GM10248 (cell line): Measurements from ENCODE around the gene MSI2.

Source experiments
- CTCF ChIA-PET: fragments of 300-600 bp; sonication (Branson Sonifier 250); formaldehyde crosslinking; extraction: SDS; loops from one replicate; lab custom pipeline; 2021; ENCODE audit warnings: antibody characterized with exemption; lab: Yijun Ruan, JAX
- POLR2A ChIA-PET: fragments of 350-650 bp; sonication (Branson Sonifier 250); formaldehyde crosslinking; extraction: SDS; loops from one replicate; lab custom pipeline; 2020; ENCODE audit warnings: antibody characterized with exemption; lab: Yijun Ruan, JAX
- DNase-seq: peaks from one replicate; pipeline ENCODE4 v3.0.0; 2012; ENCODE audit errors: extremely low spot score
- TF ChIP-seq, protein P1 (sequence below): IDR thresholded peaks from 2 replicates; pipeline ENCODE4 v1.5.1; 2012; ENCODE audit warnings: mild to moderate bottlenecking, low read depth; ENCODE audit errors: extremely low read depth, missing control alignments, control extremely low read depth

The MSI2 gene

DNA sequence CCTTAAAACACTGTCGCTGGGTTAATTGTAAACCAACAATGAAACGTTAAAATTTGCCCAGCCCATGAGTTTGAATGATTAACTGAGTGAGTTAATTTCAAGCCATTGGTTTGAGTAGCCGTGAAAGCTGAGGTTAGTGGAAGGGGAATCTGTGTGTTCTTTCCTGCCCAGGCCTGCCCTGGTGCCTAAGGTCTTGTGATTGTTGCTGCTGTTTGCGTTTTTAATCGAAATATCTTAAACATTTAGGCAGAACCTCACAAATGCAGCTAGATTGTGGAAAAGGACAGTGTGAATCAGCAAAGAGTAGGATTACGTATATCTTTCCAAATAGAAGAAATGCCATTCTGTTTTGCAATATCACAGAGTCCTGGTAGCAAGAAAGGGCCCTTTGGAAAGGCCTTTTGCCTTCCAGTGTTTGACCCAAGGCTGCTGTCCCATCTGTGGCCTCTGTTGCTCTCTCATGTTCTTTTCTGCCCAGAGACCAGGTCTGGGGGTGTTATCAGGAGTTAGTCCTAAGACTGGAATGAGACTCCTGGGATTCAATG, 113.8 kb downstream of the MSI2 start:
- TF ChIP-seq, protein P1, sequence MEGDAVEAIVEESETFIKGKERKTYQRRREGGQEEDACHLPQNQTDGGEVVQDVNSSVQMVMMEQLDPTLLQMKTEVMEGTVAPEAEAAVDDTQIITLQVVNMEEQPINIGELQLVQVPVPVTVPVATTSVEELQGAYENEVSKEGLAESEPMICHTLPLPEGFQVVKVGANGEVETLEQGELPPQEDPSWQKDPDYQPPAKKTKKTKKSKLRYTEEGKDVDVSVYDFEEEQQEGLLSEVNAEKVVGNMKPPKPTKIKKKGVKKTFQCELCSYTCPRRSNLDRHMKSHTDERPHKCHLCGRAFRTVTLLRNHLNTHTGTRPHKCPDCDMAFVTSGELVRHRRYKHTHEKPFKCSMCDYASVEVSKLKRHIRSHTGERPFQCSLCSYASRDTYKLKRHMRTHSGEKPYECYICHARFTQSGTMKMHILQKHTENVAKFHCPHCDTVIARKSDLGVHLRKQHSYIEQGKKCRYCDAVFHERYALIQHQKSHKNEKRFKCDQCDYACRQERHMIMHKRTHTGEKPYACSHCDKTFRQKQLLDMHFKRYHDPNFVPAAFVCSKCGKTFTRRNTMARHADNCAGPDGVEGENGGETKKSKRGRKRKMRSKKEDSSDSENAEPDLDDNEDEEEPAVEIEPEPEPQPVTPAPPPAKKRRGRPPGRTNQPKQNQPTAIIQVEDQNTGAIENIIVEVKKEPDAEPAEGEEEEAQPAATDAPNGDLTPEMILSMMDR: no peak
- ChIA-PET POLR2A (no interaction called here), CTCF (interaction anchor here (1.2 to 1.8 kb wide), 2 partner anchors 127 to 302 kb away, joined by 3 to 5 read pairs; no protein-coding TSS in a partner anchor)
- no peak for DNase-seq

DNA sequence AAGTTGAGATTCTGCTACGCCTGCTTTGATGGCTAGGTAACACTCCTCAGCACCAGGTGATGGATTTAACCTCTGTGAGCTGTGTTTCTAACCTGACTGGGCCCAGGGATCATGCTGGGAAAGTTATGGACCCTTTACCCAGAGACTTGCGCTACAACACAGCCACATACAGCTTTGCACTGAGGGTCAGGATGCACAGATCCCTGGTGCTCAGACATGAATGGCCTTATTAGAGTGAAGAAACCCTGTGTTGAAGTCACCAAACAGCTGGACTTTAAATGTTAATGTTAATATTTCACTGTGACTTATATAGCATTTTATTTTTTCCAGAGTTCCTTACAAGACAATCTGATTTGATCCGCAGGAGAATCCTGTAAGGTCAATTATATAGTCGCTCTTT, 114.3 kb downstream of the MSI2 start:
- POLR2A ChIA-PET: no interaction called here
- TF ChIP-seq, protein P1: no peak
- DNase-seq: no peak
- CTCF ChIA-PET: interaction anchor here (1.2 kb wide), 1 partner anchor 301 kb away, joined by 3 read pairs; no protein-coding TSS in a partner anchor

DNA sequence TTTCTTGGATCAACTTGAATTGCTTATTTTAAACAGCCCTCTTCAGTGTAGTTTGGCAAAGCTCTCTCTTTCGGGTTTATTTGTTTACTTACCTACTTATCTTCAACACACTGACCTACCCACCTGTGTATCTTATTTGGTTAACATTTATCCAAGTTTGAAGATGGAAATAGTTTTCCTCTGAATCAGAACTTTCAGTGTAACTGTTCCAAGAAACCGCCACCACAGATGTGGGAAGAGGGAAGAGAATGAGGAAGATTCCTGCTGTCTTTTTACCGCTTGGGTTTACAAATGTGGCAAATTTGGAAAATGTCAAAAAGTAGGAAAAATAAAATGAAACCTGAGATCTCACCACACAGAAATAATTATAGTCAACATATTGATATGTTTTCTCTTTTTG, 115.8 kb downstream of the MSI2 start:
- ChIA-PET CTCF (no interaction called here), POLR2A (no interaction called here)
- DNase-seq: no peak
- TF ChIP-seq, protein P1: no peak

DNA sequence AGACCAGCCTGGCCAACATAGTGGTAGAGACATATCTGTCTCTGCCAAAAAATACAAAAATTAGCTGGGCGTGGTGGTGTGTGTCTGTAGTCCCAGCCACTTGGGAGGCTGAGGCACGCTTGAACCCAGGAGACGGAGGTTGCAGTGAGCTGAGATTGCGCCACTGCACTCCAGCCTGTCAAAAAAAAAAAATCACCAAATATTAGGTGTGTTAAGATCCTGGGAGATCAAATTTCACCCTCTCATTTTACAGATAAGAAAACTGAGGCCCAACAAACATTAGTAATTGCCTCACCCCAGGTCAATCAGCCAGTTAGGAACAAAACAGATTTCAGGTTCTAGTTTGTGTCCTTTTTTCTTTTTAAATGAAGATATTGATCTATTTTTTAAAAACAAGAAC, 116.7 kb downstream of the MSI2 start:
- ChIA-PET CTCF (interaction anchor here (1.0 kb wide), 1 partner anchor 18 kb away, joined by 3 read pairs; no protein-coding TSS in a partner anchor), POLR2A (no interaction called here)
- DNase-seq: no peak
- TF ChIP-seq, protein P1: no peak

DNA sequence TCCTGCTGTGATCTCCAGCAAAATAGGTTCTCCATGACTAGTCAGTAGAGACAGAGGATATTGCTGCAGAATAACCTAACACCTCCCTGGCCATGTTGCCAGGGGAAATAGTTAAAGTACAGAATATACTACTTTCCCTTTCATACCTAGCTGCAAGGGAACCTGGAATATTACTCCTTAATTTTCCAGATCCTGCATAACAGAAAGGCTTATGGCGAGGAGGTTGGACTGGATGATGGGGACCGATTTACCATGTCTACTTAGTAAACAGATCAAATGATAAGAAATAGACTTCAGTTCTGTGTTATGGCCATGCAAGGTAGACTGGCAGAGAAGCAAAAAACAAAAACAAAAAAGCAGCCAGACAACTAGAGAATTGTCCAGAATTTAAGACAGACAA, 117.4 kb downstream of the MSI2 start:
- DNase-seq: no peak
- POLR2A ChIA-PET: no interaction called here
- TF ChIP-seq, protein P1: no peak
- CTCF ChIA-PET: interaction anchor here (1.0 to 1.2 kb wide), 2 partner anchors 19 to 67 kb away, joined by 3 read pairs; no protein-coding TSS in a partner anchor

DNA sequence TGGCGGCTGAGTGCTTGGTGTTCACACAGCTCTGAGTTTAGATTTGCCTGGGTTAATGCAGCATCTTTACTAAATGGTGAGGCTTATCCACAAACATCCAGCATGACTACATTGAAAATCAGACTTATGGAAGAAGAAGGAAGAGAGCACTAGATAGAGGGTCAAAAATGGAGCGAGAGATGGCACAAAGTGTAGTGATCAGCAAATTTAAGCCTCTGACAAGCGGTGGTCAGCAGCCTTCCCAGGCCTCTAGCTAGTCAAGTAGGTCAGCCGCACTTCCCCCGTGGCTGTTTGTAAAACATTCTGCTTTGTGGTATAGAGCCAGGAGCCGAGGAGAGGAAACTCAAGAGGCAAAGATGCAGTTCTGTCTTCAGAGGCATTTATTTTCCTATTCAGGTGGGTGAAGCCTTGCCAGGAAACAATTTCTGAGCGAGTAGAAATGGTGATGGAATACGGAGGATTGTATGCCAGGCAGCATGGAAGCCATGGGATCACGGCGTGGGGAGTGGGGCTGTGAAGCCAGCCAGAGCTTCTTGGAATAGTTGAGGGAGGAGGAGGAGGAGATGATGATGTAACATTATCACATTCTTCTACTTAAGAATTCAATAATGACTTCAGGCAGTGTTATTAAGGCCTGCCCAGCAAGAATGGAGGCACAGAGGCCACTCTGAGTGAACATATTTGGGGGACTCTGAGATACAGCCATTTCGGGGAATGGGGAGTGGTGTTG, 118.9 kb downstream of the MSI2 start:
- ChIA-PET CTCF (interaction anchor here (0.8 to 1.2 kb wide), 2 partner anchors 65 to 296 kb away, joined by 3 read pairs; no protein-coding TSS in a partner anchor), POLR2A (no interaction called here)
- no peak for DNase-seq
- TF ChIP-seq, protein P1: no peak
